Prostate gland (tissue), 2 donors: ENCODE measurements around the gene PLBD2. TPM values are rescaled to one million over a fixed set of nuclear protein-coding genes. Genes with fewer than 3 reads are reported as not detected.

Source experiments
- DNase-seq: peaks from one replicate; pipeline ENCODE4 v3.0.0-alpha.2; 2019; ENCODE audit warnings: low spot score
- H3K27ac ChIP-seq, 2 donors: fragments of 200-600 bp; sonication (generic); 2 replicates each; pipeline ENCODE4 v1.5.1; 2017 to 2019
- H3K27me3 ChIP-seq: fragments of 200-600 bp; sonication (generic); replicated peaks from 2 replicates; pipeline ENCODE4 v1.5.1; 2019; ENCODE audit not compliant: insufficient read depth
- H3K36me3 ChIP-seq, 2 donors: fragments of 200-600 bp; sonication (generic); 1 replicate in 1 of 2; 2 replicates in 1 of 2; pipeline versions ENCODE4 v1.5.1 to v1.8.1; 2017 to 2019
- H3K4me1 ChIP-seq: fragments of 200-600 bp; sonication (generic); replicated peaks from 2 replicates; pipeline ENCODE4 v1.5.1; 2019
- H3K4me3 ChIP-seq, 2 donors: fragments of 200-600 bp; sonication (generic); 2 replicates each; pipeline ENCODE4 v1.5.1; 2017 to 2019
- H3K9me3 ChIP-seq: fragments of 200-600 bp; sonication (generic); 2 replicates; pipeline ENCODE4 v1.5.1; 2017
- POLR2A ChIP-seq: fragments of 450-650 bp; IDR thresholded peaks from one replicate; pipeline ENCODE4 v1.6.1; 2016; ENCODE audit warnings: antibody characterized with exemption, mild to moderate bottlenecking
- POLR2AphosphoS5 ChIP-seq: sonication (generic); formaldehyde crosslinking; IDR thresholded peaks from one replicate; pipeline ENCODE4 v1.6.1; 2017; ENCODE audit warnings: antibody characterized with exemption
- WGBS: methylation state at CpG from one replicate; pipeline ENCODE4 v1.1.5; 2018; 5-methylcytosine and 5-hydroxymethylcytosine counted together
- intact Hi-C: fragments of 100-400 bp; cut with DNase I; formaldehyde crosslinking; loops from one replicate; pipeline ENCODE4 v1.14.2; 2022
- total RNA-seq, 2 donors: library from RNA; depleted of rRNA; stranded (reverse); fragments of >200 nt; gene quantifications; one replicate each; pipeline ENCODE4 v1.1.0, GENCODE V29; 2016
- TF ChIP-seq, protein P1 (sequence below), 4 experiments: fragments of 200-600 bp in 2 of 4; fragments of 450-650 bp in 2 of 4; sonication (generic) in 2 of 4; IDR thresholded peaks; 1 replicate in 3 of 4; 2 replicates in 1 of 4; pipeline ENCODE4 v1.5.1; 2016 to 2019; ENCODE audit warnings: antibody characterized with exemption in 4 of 4, mild to moderate bottlenecking in 2 of 4, moderate library complexity in 2 of 4

PLBD2 gene
- total RNA-seq, 2 donors from 2014 or later = 48.2 to 114 TPM

DNA sequence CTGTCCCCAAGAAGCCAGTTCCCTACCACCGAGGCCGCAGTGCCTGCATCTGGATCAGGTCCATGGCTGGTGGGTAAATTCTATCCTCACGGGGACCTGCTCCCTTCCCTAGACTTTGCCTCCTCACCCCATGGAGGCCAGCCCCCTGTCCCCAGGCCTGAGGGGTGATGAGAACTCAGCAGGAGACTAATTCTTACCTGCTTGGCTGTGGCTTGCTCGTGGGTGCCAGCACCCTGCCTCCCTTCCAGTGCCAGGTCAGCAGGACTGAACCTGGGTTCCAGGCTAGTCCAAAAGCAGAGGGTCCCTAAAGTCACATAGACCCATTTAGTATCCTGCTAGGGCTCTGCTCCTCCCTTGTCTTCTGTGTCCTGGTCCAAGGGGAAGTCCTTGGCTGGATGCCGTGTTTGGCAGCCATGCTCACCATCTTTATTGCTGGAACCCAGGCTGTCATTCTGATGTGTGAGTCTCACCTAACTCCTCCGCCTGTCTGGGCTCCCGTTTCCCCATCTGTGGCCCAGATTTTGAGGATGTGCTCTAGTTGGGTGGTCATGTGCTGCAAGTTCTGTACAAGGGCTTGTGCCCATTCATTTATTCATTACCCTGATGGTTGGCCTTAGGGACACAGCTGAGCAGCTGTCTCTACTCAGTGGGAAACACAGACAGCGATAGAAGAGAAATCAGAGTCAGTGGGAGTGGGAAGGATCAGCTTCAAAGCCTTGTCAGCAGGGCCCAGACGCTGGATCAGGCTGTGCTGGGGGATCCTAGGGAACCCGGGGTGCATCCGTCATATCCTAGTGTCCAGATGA, 949 bp downstream of the PLBD2 start:
- Histone ChIP-seq H3K36me3 (no peaks in the 10 kb centered on the region), H3K4me3 (peak overlapping the region; percentile 86 to 91), H3K27me3 (no peaks in the 10 kb centered on the region), H3K4me1 (peaks cover 9% of the 10 kb centered on the region), H3K27ac (peak overlapping the region; percentile 82 to 84), H3K9me3 (no peaks in the 10 kb centered on the region)
- TF ChIP-seq POLR2AphosphoS5 (no peak), POLR2A (no peak)
- TF ChIP-seq, protein P1, sequence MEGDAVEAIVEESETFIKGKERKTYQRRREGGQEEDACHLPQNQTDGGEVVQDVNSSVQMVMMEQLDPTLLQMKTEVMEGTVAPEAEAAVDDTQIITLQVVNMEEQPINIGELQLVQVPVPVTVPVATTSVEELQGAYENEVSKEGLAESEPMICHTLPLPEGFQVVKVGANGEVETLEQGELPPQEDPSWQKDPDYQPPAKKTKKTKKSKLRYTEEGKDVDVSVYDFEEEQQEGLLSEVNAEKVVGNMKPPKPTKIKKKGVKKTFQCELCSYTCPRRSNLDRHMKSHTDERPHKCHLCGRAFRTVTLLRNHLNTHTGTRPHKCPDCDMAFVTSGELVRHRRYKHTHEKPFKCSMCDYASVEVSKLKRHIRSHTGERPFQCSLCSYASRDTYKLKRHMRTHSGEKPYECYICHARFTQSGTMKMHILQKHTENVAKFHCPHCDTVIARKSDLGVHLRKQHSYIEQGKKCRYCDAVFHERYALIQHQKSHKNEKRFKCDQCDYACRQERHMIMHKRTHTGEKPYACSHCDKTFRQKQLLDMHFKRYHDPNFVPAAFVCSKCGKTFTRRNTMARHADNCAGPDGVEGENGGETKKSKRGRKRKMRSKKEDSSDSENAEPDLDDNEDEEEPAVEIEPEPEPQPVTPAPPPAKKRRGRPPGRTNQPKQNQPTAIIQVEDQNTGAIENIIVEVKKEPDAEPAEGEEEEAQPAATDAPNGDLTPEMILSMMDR (IDR thresholded peaks at IDR 0.05) = no peak
- peak; percentile 17 for DNase-seq
- intact Hi-C loops = loop anchor here (2.0 kb wide), 1 partner anchor 25 kb away; the partner anchor contains the start of gene SLC8B1
- WGBS = 23% methylated on average over 11 of the region's 11 CpGs

DNA sequence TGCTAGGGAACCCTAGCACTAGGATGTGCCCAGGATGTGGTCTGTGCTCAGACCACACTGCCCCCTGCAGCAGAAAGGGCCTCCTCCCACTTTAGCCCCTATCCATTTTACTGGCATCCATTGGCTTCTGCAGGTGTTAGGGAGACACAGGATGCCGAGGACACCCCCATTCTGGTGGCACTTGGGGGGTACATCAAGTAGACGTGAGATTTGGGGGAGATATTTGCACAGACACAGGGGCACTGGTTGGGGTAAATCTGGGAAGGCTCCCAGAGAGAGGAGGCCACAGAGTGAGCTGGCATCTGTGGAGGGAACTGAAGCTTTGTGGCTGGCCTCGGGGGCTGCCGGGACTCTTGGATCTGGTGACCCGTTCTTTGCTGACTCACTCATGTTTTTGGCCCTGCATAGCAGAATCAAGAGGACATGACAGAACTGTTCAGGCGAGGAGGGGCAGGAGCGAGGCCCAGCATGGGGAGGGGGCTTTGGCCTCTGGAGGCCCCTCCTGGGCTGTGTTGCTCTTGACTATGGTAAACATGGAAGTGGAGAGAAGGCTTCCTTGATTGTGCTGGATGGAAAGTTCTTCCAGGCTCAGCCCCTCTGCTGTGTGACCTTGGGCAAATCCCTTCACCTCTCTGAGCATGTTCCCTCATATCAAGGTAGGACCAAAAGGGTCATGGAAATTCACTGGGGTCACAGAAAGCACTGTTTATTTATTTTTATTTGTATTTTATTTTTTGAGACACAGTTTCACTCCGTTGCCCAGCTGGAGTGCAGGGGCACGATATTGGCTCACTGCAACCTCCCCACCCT, 1.8 kb downstream of the PLBD2 start:
- H3K27ac ChIP-seq = no peak overlapping the region
- H3K36me3 ChIP-seq = no peaks in the 10 kb centered on the region
- H3K4me1 ChIP-seq = peaks cover 9% of the 10 kb centered on the region
- no peaks in the 10 kb centered on the region for H3K27me3 ChIP-seq
- intact Hi-C loops = loop anchor here (2.0 kb wide), 1 partner anchor 25 kb away; the partner anchor contains the start of gene SLC8B1
- no peak overlapping the region for H3K4me3 ChIP-seq
- no peak for DNase-seq
- TF ChIP-seq, protein P1 (IDR thresholded peaks at IDR 0.05) = no peak
- TF ChIP-seq POLR2AphosphoS5 (no peak), POLR2A (no peak)
- no peaks in the 10 kb centered on the region for H3K9me3 ChIP-seq
- WGBS = 71% methylated on average over 9 of the region's 9 CpGs

DNA sequence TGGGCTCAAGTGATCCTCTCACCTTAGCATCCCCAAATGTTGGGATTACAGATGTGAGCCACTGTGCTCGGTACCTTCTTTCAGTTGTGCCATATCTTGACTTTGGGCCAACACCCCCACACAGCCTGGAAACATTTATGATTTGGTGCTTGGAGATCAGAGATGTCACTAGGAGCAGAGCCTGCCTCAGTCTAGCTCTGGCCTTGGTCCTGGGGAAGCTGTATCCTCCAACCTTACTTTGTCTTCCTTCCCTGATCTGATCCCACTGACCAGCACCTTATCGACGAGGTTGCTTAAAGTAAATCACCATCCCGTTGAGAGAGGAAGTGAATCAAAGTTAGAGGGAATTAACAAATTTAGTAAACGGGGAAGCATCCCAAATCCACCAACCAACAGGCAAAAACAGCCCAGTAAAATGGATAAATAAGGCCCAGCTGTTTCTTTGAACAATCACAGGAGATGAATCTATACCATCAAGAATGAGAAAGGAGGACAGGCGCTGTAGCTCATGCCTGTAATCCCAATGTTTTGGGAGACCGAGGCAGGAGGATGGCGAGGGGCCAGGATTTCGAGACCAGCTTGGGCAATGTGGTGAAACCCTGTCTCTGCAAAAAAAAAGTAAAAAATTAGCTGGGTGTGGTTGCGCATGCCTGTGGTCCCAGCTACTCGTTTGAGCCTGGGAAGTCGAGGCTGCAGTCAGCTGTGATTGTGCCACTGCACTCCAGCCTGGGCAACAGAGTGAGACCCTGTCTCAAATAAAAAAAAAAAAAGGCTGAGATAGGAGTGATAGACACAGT, 3.4 kb downstream of the PLBD2 start:
- H3K9me3 ChIP-seq = no peaks in the 10 kb centered on the region
- no peaks in the 10 kb centered on the region for H3K27me3 ChIP-seq
- peaks cover 9% of the 10 kb centered on the region for H3K4me1 ChIP-seq
- no peak overlapping the region for H3K27ac ChIP-seq
- H3K36me3 ChIP-seq = no peaks in the 10 kb centered on the region
- H3K4me3 ChIP-seq = no peak overlapping the region
- TF ChIP-seq, protein P1 (IDR thresholded peaks at IDR 0.05) = no peak
- TF ChIP-seq POLR2A (no peak), POLR2AphosphoS5 (no peak)
- intact Hi-C loops = no loop called here
- no peak for DNase-seq
- 75% methylated on average over 12 of the region's 12 CpGs for WGBS

DNA sequence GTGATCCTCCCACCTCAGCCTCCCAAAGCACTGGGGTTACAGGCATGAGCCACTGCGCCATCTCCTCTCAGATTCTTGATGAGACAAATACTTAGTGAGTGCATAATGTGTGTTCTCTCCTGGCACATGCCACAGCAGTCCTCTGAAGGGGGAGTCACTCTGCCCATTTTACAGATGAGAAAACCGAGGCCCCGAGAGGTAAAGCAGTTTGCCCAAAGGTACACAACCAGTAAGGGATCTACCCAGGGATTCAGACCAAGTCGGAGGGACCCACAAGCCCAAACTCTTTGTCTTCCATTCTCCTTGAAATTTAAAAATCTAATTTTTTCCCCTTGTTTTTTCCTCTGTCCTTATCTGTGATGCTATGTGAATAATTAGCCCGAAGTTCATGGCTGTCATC, 6.3 kb downstream of the PLBD2 start:
- Histone ChIP-seq H3K4me1 (peaks cover under 1% of the 10 kb centered on the region), H3K27ac (no peak overlapping the region), H3K36me3 (no peaks in the 10 kb centered on the region), H3K9me3 (no peaks in the 10 kb centered on the region), H3K4me3 (no peak overlapping the region), H3K27me3 (no peaks in the 10 kb centered on the region)
- WGBS = 95% methylated on average over 5 of the region's 5 CpGs
- DNase-seq = no peak
- no peak for TF ChIP-seq POLR2AphosphoS5
- TF ChIP-seq POLR2A = no peak
- TF ChIP-seq, protein P1 (IDR thresholded peaks at IDR 0.05) = no peak
- intact Hi-C loops = no loop called here
